ENCODE results near the gene THOC6.

THOC6 gene

DNA sequence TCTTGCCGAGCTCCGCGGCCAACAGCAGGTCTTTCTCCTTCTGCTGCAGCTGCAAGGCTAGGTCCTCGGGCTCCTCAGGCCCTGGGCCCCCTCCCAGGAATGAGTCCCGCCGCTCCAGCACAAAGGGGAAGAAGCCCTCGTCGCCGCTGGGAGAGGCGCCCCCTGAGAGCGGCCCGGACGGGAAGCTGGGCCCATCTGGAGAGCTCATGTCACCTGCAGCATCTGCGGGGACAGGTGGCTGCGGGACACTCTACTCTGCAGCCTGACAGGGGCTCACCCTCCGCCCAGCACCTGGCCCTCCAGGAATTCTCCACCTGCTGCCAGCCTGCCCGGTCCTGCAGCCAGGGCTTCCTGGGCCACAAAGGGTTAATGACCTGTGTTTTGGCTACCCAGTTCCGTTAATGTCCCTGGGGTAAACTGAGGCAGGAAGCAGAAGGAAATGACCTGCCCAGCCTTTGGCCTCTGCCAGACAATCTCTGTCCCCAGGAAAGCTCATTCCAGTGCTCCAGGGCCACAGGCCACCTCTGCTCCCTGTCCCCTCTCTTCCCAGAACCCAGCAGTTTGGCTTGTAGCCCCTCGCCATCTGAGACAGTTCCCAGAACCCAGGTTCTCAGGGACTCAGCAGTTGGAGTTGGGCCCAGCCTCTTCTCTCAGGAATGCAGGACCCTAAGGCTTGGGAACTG is 11.6 kb downstream of the THOC6 start:
- DNase-seq (ENCODE audit: insufficient read length, low spot score) = no peak
- no peak for FAIRE-seq
- TF ChIP-seq PAX5 (IDR thresholded peaks at IDR 0.05; ENCODE audit: insufficient read depth, low read length, severe bottlenecking) (no peak), SPI1 (IDR thresholded peaks at IDR 0.05; ENCODE audit: low read depth, low read length) (no peak), POU2F2 (IDR thresholded peaks at IDR 0.05; ENCODE audit: low read depth, low read length) (no peak), TAF1 (IDR thresholded peaks at IDR 0.05; ENCODE audit: low read depth, low read length) (no peak), POLR2A (IDR thresholded peaks at IDR 0.05; ENCODE audit: low read depth, low read length) (no peak), POLR2AphosphoS5 (IDR thresholded peaks at IDR 0.05; ENCODE audit: low read depth, low read length) (no peak)

DNA sequence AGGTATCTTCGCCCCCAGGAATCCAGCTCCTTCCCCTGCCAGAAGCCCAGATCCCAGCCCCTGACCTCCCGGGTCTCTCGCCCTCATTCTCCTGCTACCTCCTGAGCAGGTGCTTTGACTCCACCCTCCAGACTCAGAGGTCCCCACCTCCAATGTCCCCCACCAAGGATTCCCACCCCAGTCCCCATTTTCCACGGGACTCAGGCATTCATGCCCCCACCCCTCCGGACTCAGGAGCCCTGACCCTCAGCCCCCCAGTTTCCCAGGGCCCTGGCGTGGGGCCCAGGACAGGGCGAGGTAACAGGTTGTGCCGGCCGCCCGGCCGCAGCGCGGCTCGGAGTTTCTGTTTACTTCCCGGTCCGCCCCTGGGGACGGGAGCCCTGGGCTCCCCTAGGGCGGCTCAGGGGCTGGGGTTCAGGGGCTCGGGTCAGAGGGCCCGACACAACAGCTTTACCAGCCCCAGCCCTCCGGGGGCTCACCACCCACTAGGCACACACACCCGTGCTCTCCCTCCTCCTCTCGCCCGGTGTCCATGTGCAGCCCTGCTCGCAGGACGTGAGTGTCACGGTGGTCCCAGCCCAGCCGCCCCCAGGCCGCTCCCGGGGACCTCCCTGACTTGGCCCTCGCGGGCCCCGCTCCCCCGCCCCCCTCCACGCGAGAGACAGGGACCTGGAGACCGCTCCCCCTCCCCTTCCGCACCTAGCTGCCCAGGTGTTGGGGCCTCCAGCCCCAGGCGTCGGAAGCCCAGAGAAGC is 12.3 kb downstream of the THOC6 start:
- no peak for FAIRE-seq
- TF ChIP-seq PAX5 (IDR thresholded peaks at IDR 0.05; ENCODE audit: insufficient read depth, low read length, severe bottlenecking) (no peak), SPI1 (IDR thresholded peaks at IDR 0.05; ENCODE audit: low read depth, low read length) (no peak), POLR2AphosphoS5 (IDR thresholded peaks at IDR 0.05; ENCODE audit: low read depth, low read length) (no peak), POLR2A (IDR thresholded peaks at IDR 0.05; ENCODE audit: low read depth, low read length) (no peak), POU2F2 (IDR thresholded peaks at IDR 0.05; ENCODE audit: low read depth, low read length) (no peak), TAF1 (IDR thresholded peaks at IDR 0.05; ENCODE audit: low read depth, low read length) (no peak)
- no peak for DNase-seq (ENCODE audit: insufficient read length, low spot score)

DNA sequence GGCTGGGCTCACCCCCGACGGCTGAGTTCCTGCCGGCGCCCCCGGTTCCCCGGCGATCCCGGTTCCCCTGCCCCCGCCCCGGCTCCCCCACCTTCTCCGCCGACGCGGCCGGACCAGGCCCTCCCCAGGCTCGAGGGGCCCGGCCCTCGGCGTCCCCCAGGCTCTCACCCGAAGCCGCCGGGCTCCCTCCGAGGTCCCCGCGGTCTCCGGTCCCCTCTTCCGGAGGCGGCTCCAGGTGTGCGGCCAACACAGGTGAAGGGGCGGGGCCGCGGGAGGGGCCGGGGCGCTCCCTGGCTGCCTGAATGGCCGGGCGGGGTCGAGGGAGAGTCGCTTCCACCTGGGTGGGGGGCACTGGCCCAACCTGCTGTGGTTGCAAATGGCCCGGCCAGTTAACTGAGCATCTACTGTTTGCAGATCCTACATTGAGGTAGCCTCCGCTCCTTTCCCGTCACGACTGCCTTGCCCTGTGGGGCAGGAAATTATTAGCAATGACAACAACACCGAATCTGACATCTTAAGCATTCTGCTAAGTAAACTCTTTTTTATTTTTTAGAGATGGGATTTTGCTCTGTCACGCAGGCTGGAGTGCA is 13.0 kb downstream of the THOC6 start, which contains the start of gene BICDL2:
Gene BICDL2, minus strand, starts transcription at position 219 of the 590 bp plus-strand sequence. CDS start 1,448 bp downstream, outside the sequence.
- FAIRE-seq (no peak), DNase-seq (ENCODE audit: insufficient read length, low spot score) (no peak)
- no peak for TF ChIP-seq PAX5 (IDR thresholded peaks at IDR 0.05; ENCODE audit: insufficient read depth, low read length, severe bottlenecking)
- TF ChIP-seq TAF1 (IDR thresholded peaks at IDR 0.05; ENCODE audit: low read depth, low read length) = no peak
- no peak for TF ChIP-seq POLR2AphosphoS5 (IDR thresholded peaks at IDR 0.05; ENCODE audit: low read depth, low read length)
- TF ChIP-seq POLR2A (IDR thresholded peaks at IDR 0.05; ENCODE audit: low read depth, low read length) = no peak
- no peak for TF ChIP-seq POU2F2 (IDR thresholded peaks at IDR 0.05; ENCODE audit: low read depth, low read length)
- no peak for TF ChIP-seq SPI1 (IDR thresholded peaks at IDR 0.05; ENCODE audit: low read depth, low read length)

DNA sequence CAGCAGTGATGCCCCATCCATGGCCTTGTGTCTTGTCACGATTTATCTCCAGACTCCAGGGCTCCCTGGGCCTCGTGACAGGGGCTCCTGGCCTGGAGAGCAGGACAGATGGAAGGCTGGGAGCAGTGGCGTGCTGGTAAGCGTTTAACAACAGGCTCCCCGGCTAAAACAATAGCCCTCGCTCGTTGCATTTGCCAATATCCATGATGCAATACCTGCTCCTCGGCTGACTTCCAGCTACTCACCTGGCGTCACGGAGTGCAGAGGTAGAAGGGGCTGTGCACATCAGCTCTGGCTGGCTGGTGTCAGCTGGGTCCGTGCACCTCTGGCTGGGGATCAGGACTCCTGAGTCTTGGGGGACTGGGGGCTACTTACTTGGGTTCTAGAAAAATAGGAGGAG is 14.4 kb downstream of the THOC6 start:
- FAIRE-seq = no peak
- no peak for DNase-seq (ENCODE audit: insufficient read length, low spot score)
- no peak for TF ChIP-seq POU2F2 (IDR thresholded peaks at IDR 0.05; ENCODE audit: low read depth, low read length)
- no peak for TF ChIP-seq POLR2A (IDR thresholded peaks at IDR 0.05; ENCODE audit: low read depth, low read length)
- TF ChIP-seq SPI1 (IDR thresholded peaks at IDR 0.05; ENCODE audit: low read depth, low read length) = no peak
- no peak for TF ChIP-seq PAX5 (IDR thresholded peaks at IDR 0.05; ENCODE audit: insufficient read depth, low read length, severe bottlenecking)
- TF ChIP-seq TAF1 (IDR thresholded peaks at IDR 0.05; ENCODE audit: low read depth, low read length) = no peak
- no peak for TF ChIP-seq POLR2AphosphoS5 (IDR thresholded peaks at IDR 0.05; ENCODE audit: low read depth, low read length)

DNA sequence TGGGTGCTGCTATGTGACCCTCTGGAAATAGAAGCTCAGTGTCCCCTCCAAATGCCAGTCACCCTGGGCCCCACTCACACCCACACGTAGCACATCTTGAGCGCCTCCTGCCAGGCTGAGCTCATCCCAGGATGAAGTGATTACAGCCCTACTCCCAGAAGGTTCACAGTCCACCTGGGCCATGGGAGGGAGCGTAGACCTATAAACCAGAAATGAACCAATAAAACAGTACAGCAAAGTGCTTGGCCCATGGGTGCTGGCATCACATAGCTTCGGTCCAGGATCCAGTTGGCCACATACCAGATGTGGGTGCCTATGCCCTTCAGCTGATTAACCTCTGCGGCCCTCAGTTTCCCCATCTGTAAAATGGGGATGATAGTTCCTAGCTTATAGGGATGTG is 15.1 kb downstream of the THOC6 start:
- no peak for DNase-seq (ENCODE audit: insufficient read length, low spot score)
- FAIRE-seq = no peak
- no peak for TF ChIP-seq POLR2AphosphoS5 (IDR thresholded peaks at IDR 0.05; ENCODE audit: low read depth, low read length)
- no peak for TF ChIP-seq TAF1 (IDR thresholded peaks at IDR 0.05; ENCODE audit: low read depth, low read length)
- no peak for TF ChIP-seq PAX5 (IDR thresholded peaks at IDR 0.05; ENCODE audit: insufficient read depth, low read length, severe bottlenecking)
- TF ChIP-seq POU2F2 (IDR thresholded peaks at IDR 0.05; ENCODE audit: low read depth, low read length) = no peak
- no peak for TF ChIP-seq POLR2A (IDR thresholded peaks at IDR 0.05; ENCODE audit: low read depth, low read length)
- TF ChIP-seq SPI1 (IDR thresholded peaks at IDR 0.05; ENCODE audit: low read depth, low read length) = no peak

DNA sequence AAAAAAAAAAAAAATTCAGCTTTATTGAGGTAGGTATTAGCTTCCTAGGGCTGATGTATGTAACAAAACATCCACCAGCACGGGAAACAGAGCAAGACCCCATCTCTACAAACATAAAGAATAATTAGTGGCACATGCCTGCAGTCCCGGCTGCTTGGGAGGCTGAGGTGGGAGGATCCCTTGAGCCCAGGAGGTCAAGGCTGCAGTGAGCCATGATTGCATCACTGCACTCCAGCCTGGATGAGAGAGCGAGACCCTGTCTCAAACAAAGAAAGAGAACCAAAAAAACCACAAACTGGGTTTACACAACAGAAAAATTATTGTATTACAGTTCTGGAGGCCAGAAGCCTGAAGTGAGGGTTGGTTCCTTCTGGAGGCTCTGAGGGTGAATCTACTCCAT is 18.5 kb downstream of the THOC6 start:
- TF ChIP-seq PAX5 (IDR thresholded peaks at IDR 0.05; ENCODE audit: insufficient read depth, low read length, severe bottlenecking) (no peak), POLR2A (IDR thresholded peaks at IDR 0.05; ENCODE audit: low read depth, low read length) (no peak), POLR2AphosphoS5 (IDR thresholded peaks at IDR 0.05; ENCODE audit: low read depth, low read length) (no peak), TAF1 (IDR thresholded peaks at IDR 0.05; ENCODE audit: low read depth, low read length) (no peak), POU2F2 (IDR thresholded peaks at IDR 0.05; ENCODE audit: low read depth, low read length) (no peak), SPI1 (IDR thresholded peaks at IDR 0.05; ENCODE audit: low read depth, low read length) (no peak)
- FAIRE-seq (no peak), DNase-seq (ENCODE audit: insufficient read length, low spot score) (no peak)

DNA sequence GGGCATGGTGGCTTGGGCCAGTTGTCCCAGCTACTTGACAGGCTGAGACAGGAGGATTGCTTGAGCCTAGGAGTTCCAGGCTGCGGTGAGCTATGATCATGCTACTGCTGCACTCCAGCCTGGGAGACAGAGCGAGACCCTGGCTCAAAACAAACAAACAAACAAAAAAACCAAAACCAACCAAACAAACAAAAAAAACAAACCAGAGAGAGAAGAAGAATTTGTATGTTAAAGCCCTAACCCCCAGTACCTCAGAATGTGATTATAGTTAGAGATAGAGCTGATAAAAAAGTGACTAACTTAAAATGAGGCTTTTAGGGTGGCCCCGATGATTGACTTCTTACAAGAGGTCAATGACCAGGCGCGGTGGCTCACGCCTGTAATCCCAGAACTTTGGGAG is 20.9 kb downstream of the THOC6 start:
- DNase-seq (ENCODE audit: insufficient read length, low spot score) (no peak), FAIRE-seq (no peak)
- no peak for TF ChIP-seq POLR2AphosphoS5 (IDR thresholded peaks at IDR 0.05; ENCODE audit: low read depth, low read length)
- no peak for TF ChIP-seq TAF1 (IDR thresholded peaks at IDR 0.05; ENCODE audit: low read depth, low read length)
- no peak for TF ChIP-seq POU2F2 (IDR thresholded peaks at IDR 0.05; ENCODE audit: low read depth, low read length)
- no peak for TF ChIP-seq POLR2A (IDR thresholded peaks at IDR 0.05; ENCODE audit: low read depth, low read length)

DNA sequence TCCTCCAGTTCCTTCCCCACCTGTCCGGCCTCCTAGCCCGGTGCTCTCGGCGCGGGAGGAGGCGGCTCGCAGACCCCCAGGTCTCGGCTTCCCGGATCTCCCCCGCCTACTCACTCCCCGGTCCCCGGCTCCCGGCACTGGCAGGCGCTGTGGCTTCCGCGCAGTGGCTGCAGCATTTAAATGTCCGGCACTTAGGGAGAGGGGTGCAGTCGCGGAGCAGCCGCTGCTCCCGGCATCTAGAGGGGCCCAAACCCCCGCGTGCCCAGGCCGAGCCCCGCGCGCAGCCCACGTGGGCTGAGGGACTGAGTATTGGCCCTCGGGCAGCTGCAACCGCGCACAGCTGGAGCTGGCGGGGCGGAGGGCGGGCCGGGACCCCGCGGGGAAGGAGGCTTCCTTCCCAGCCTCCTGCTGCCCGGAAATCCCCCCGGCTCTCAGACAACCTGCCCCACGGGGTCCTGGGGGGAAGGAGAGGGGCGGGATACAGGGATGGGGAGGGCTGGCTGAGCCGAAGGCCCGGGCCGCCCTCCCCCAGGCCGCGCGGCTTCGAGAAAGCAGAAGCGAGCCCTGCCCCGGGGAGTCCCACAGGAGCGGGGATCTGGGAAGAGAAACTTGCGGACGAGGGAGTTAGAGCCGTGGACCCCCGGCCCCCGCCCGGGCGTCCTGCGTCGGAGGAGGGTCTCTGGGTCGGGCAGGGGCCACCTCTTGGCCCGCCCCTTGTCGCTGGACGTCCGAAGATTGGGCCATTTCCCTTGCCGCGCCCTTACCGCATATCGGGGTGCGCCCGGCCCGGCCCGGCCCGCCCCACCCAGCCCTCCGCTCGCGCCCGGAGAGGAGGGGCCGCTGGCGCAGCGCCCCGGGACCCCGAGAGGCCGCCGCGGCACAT is 22.2 kb downstream of the THOC6 start, which contains the start of gene MMP25:
Gene MMP25, plus strand, starts transcription at position 804 of the 883 bp plus-strand sequence. CDS start 357 bp downstream, outside the sequence.
- TF ChIP-seq POLR2A (IDR thresholded peaks at IDR 0.05; ENCODE audit: low read depth, low read length) = no peak
- TF ChIP-seq SPI1 (IDR thresholded peaks at IDR 0.05; ENCODE audit: low read depth, low read length) = peak; percentile 81
- peak; percentile 51 for FAIRE-seq
- DNase-seq (ENCODE audit: insufficient read length, low spot score) = no peak

Data from GM12891 (cell line).